HG03280 (cell line): ENCODE measurements around the gene MTSS2.

Source experiments
- ATAC-seq: cut with Tn5 transposase; IDR thresholded peaks from one replicate; pipeline ENCODE4 v1.9.1; 2021; ENCODE audit warnings: mild to moderate bottlenecking, moderate library complexity; ENCODE audit not compliant: unreplicated experiment

MTSS2 gene

GRCh38 chr16:70701036-70701435 is 15.2 kb upstream of the MTSS2 start:
- no peak for ATAC-seq

DNA sequence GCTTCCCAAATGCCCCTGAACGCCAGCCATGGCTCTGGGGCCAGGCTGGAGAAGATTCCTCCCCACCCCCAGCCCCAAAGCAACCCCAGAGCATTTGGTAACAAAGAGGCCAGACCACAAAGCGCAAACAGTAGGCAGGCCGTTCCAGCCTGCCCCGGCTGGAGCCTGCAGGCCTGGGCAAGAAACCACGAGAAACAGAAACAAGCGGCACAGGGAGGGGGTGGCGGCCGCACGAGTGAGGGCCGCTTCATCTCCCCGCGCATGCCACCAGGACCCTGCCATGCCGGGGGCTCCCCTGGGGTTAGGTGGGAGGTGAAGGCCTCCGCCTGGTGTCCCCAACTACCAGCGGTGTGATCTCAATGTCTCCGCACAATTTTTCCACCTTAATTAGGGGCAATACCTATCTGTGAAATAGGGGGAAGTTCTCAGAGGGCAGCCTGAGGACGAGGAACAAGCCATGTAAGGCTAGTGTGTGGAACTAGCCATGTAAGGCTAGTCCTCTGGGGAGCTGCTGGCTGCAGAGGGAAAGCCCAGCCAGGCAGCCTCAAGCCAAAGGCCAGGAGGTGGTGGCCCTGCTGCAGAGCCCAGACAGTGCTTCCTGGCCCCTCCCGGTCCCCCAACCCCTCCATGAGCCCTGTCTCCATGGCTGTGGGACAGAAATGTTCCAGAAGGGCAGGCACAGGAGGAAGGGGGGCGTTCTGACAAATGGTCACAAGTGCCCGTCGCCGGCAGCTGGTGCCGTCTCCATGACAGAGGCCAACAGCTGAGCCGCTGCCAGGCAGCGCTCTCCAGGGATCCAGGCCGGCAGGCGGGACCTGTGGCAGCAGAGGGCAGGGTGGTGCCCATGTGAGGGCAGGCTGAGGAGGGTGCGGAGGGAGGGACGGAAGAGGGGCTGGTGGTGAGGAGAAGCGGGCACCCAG is 14.5 kb upstream of the MTSS2 start:
- no peak for ATAC-seq

GRCh38 chr16:70699696-70700095 is 13.8 kb upstream of the MTSS2 start:
- no peak for ATAC-seq

GRCh38 chr16:70698901-70699300 is 13.0 kb upstream of the MTSS2 start:
- ATAC-seq: no peak

DNA sequence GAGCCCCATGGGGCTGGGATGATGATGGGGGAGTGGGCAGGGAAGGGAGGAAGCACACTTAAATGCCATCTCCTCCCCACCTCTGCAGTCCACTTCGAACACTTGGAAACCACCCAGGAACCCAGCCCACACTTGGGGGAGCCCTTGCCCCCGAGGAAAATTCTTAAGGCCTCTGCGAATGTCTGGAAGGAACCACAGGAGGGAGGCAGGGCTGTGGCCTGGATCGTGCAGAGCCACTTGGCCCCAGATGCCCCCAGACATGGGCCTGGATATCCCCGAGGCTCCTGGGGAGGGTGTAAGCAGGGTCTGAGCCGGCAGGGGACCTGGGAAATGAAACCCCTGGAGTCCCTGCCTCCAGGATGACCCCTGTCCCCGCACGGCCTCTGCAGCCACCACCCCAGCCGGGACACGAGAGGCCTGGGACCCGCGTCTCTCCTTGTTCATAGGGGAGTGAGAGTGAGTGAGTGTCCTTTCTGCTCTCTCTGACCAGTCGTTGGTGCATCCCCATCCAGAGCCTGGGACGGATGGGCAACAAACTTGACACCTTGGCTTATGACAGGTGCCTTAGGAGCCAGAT is 11.8 kb upstream of the MTSS2 start:
- no peak for ATAC-seq

GRCh38 chr16:70696952-70697593 is 11.2 kb upstream of the MTSS2 start:
- ATAC-seq: no peak

GRCh38 chr16:70696355-70696754 is 10.5 kb upstream of the MTSS2 start:
- ATAC-seq: no peak

DNA sequence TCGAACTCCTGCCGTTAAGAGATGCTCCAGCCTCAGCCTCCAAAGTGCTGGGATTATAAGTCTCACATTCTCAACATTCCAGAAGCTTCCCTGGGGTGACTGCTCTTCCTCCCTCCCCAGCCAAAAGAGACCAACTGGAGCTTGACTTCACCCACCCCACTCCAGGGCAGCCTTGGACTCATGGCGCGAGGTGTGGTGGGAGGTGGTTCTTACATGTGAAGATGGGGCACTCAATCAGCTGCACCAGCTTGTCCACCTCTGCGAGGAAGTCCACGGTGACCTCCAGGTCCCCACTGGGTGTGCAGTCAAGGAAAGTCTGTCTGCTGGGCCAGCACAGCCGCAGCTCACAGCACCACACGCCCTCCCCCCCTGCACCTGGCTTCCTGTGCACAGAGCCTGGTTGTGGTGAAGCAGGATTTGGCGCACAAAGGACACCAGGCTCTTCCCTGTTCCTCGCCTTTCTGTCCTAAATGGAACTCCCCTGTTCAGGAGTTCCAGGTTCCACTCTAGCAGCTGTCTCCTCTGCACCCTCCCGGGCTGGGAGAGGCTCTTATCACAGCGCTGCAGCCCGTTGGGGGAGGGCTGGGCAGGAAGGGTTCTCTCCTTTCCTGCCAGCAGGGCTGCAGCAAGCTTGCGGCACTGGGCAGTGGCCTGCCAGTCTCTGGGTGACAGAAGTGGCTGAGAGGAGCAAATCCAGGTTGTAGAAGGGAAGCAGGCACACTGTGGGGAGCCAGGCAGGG is 9.6 kb upstream of the MTSS2 start:
- no peak for ATAC-seq

DNA sequence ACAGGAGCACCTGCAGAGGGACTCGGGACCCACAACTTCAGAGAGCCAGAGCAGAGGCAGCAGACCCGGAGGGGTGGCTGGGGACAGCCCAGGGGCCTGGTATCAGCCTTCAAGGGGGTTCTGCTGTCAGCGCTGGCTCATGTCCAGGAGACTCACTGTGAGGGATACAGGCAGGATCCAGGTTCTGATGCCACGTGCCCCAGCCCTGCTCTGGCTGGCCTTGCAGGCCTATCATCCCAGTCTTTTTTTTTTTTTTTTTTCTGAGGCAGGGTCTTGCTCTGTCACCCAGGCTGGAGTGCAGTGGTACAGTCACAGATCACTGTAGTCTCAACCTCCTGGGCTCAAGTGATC is 9.0 kb upstream of the MTSS2 start:
- no peak for ATAC-seq

DNA sequence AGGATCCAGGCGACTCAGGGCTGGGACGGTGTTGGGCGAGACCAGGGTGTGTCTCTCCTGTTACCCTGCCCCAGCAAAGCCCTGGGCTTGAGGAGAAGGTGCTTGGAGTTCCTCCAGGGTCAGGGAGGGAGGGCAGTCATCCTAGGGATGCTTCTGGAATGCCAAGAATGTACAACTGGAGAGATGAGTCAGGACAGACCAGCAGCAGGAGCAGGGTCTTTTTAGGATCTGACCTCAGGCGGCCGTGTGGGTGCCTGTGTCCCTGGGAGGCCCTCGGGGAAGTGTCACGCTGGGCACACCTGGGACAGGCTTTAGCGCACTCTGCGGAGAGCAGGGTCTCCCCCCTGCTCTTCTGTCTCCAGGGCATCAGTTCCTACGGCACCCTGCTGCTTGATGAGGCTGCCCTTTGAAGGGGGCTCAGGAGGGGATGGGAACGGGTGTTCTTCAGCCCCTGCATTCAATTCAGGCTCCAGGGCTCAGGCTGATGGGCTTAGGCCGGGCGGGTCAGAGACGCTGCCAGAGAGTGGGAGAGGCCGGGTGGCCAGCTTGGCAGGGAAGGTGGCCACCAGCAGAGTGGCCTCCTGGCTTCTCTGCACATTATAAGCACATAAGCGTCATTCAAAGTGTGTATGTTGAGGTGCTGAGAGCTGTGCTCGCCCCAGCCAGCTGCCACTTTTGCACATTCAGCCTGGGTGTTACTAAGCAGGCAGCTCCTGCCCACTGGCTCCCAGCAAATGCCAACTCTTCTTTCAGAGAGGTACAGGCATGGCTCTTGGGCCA is 8.4 kb upstream of the MTSS2 start:
- ATAC-seq: no peak

DNA sequence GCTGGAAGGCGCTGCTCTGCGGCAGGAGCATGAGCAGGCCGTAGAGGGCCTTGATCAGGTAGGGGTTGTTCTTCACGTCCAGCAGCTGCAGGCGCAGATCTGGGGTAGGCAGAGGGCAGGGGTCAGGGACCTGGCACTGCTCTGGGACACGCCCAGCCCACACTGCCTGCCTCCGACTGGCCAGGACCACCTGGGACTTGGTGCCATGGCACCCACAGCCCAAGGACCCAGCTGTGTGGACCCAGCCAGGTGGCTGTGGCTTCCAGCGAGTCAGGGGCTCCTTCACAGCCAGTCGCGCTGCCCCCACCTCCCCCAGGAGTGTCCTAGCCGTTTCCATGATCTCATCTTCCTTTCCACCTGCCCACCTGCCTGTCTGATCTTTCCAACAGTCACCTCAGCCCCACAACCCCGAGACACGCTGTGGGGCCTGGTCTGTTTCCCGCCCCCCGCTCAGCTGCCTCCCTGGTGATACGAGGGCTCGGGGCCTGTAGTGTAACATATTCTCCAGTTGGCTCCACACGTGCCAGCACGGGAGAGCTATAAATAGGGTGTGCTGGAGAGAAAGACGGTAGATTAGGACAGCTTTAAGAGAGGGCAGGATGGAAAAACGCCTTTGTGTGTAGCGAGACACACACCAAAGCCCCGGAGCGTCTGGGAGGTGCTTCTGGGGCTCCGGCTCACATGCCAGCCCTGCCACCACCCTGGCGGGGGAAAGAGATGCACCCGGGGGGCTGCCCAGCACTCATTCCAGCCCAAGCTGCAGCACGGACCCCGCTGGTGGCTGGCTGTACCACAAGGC is 7.2 kb upstream of the MTSS2 start:
- ATAC-seq: no peak

GRCh38 chr16:70692130-70692872 is 6.4 kb upstream of the MTSS2 start:
- ATAC-seq: no peak

GRCh38 chr16:70691223-70692129 is 5.6 kb upstream of the MTSS2 start:
- ATAC-seq: no peak

DNA sequence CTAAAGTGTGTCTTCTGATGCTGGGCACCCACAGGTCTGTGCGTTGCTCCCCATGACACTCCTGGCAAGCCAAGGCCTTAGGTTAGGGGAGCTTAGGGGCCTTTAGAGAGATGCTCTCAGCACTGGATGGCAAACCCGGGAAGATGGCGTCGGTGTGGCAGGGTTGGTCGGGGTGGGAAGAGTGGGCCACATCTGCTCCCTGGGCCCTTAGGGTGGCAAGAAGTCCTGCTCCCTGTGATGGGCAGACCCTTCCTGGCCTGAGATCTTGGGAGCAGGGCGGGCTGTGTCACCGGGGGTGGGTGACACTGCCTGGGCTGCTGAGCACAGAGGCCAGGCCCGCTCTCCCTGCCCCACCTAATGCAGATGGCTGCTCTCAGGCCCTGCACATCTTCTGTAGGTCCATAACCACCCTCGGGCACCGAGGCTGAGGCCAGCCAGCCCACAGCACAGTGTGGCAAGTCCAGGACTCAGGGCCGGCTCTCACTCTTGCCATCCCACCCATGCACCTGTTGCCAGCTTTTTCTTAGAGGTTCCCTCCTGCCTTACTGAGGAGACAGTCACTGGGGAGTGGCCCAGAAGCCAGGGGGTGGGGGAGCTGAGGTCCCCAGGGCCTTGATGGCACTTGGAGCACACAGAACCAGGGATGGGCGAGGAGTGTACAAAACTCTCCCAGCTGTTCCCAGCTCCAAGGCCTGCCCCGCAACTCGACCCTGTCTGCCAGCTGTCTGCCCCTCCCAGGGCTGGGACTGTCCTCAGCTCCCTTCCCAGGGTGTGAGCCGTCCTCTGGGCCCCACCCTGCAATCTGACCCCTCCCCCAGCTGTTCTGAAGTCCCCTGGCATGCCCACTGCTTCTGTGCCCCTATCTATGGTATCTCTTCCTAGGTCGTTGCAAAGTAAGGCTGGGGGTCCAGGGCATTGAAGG is 4.4 kb upstream of the MTSS2 start:
- ATAC-seq: no peak

DNA sequence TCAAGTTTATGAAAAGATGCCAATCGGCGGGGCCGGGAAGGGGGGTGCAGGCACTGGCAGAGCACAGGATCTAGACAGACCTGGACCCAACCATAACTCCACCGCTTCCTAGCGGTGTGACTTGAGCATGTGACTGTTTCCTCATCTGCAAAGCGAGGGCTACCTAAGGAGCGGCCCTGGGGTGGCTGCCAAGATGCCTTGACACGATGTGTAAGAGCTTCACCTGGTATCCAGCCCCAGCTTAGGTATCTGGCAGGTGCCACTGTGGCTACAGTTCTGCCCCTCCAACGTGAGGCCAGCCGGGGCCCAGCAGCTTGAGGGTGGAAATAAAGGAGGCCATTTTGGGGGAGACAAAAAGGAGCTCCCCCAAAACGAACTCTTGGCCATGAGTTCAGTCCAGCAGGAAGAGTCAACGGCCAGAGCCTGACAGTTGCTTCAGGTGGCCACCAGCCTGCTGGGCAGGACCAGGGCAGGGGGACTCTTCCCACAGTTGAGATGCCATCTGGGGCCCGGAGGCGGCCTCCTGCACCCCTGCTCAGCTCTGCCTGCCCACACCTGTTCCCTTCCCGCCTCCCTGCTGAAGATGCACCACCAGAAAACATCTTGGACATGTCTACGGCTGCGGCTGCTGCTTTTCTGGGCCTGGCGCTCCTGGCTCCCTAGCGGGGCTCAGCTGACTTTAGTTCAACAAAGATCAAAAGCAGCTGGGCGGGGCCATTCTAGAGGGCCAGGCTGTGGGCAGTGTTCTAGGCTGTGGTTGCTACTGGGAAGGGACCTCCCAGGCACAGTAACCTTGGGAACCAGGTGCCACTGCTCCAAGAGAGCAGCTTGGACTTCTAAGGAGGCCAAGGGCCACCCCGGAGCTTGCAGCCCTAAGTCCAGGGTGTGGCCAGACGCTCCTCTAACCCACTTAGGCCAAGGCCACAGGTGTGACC is 3.4 kb upstream of the MTSS2 start:
- ATAC-seq: no peak

DNA sequence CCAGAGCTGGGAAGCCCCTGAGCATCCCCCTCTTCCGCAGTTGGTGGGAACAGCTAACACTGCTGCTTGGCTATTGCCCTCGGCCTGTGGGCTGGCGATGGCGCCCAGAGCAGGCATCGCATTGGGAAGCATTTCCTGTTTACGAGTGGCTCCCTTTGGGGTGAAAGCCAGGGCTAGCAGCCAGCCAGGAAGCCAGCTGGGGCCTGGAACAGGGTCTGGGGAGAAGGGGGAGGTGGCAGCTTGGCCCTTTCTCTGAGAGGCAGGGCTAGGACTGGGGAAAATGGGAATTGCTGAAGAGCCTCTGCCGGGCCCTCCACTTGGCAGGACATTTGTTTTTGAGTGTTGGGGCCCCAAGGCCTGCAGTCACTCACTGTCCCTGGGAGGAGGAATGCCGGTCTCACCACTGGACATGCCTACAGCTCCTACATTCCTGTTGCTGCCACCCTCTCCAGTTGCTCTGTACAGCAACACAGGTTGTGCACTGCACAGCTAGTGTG is 2.4 kb upstream of the MTSS2 start:
- ATAC-seq: no peak
